CD4-positive, alpha-beta memory T cell (primary cell): ENCODE data around the gene LRRC30. TPM values are rescaled to one million over a fixed set of nuclear protein-coding genes. Genes with fewer than 3 reads are reported as not detected.

Source experiments
- CTCF ChIA-PET: fragments of 350-600 bp; sonication (Branson Sonifier 250); formaldehyde crosslinking; loops from one replicate; lab custom pipeline; 2021; ENCODE audit warnings: inconsistent platforms; ENCODE audit not compliant: partially characterized antibody; lab: Charles Lee
- POLR2A ChIA-PET: fragments of 350-600 bp; sonication (Branson Sonifier 250); formaldehyde crosslinking; loops from one replicate; lab custom pipeline; 2021; ENCODE audit not compliant: partially characterized antibody; lab: Charles Lee
- DNase-seq, 5 donors: peaks; one replicate each; pipeline versions ENCODE4 v3.0.0 to v3.0.0-alpha.2; 2020 to 2022; ENCODE audit warnings: mixed read lengths in 1 of 5
- H3K27ac ChIP-seq: one replicate; pipeline ENCODE4 v1.7.0; 2013; ENCODE audit warnings: low read depth, low read length
- H3K27me3 ChIP-seq: 2 replicates; pipeline ENCODE4 v1.7.0; 2013; ENCODE audit warnings: mild to moderate bottlenecking, low read length, moderate library complexity; ENCODE audit not compliant: insufficient read depth
- H3K36me3 ChIP-seq: 2 replicates; pipeline ENCODE4 v1.7.0; 2013; ENCODE audit warnings: mild to moderate bottlenecking, low read length, moderate library complexity; ENCODE audit not compliant: insufficient read depth
- H3K4me1 ChIP-seq: 2 replicates; pipeline ENCODE4 v1.7.0; 2013; ENCODE audit warnings: mild to moderate bottlenecking, low read length, moderate library complexity; ENCODE audit not compliant: insufficient read depth
- H3K4me3 ChIP-seq, 2 donors: one replicate each; pipeline ENCODE4 v1.7.0; 2013; ENCODE audit warnings: low read length in 2 of 2, mild to moderate bottlenecking in 1 of 2
- H3K9me3 ChIP-seq, 2 donors: one replicate each; pipeline ENCODE4 v1.7.0; 2013; ENCODE audit warnings: low read length in 2 of 2, control low read depth in 1 of 2; ENCODE audit not compliant: control insufficient read depth in 1 of 2
- H3K27ac Mint-ChIP-seq, 7 donors: one replicate each; pipeline ENCODE4 v1.8.0; 2020 to 2021; ENCODE audit warnings: mixed read lengths in 7 of 7, mild to moderate bottlenecking in 6 of 7, inconsistent platforms in 3 of 7, moderate library complexity in 3 of 7
- H3K27me3 Mint-ChIP-seq, 2 donors: one replicate each; pipeline ENCODE4 v1.8.0; 2020 to 2021; ENCODE audit warnings: mixed read lengths in 2 of 2
- H3K36me3 Mint-ChIP-seq, 2 donors: one replicate each; pipeline ENCODE4 v1.8.0; 2020 to 2021; ENCODE audit warnings: mixed read lengths in 2 of 2, inconsistent platforms in 1 of 2, mild to moderate bottlenecking in 1 of 2
- H3K4me1 Mint-ChIP-seq, 4 donors: one replicate each; pipeline ENCODE4 v1.8.0; 2020 to 2021; ENCODE audit warnings: mixed read lengths in 4 of 4, mild to moderate bottlenecking in 1 of 4
- H3K4me3 Mint-ChIP-seq, 8 donors: one replicate each; pipeline ENCODE4 v1.8.0; 2020 to 2021; ENCODE audit warnings: mixed read lengths in 8 of 8, mild to moderate bottlenecking in 7 of 8, moderate library complexity in 6 of 8, inconsistent platforms in 3 of 8
- H3K9me3 Mint-ChIP-seq, 8 donors: one replicate each; pipeline ENCODE4 v1.8.0; 2020 to 2021; ENCODE audit warnings: mixed read lengths in 8 of 8, mild to moderate bottlenecking in 5 of 8, inconsistent platforms in 3 of 8, moderate library complexity in 1 of 8
- intact Hi-C: fragments of 100-400 bp; cut with micrococcal nuclease; formaldehyde crosslinking; loops from one replicate; pipeline ENCODE4 v1.15.1; 2023
- polyA plus RNA-seq, 2 donors: library from polyadenylated mRNA; unstranded; fragments of 300-500 nt; fragmentation: Illumina TruSeq; gene quantifications; one replicate each; pipeline ENCODE4 v1.2.3, GENCODE V29; 2021
- total RNA-seq, 2 experiments: library from RNA; stranded (reverse); gene quantifications; one replicate each; pipeline ENCODE4 v1.2.3, GENCODE V29; 2021

The LRRC30 gene
- total and polyA plus RNA-seq, 4 experiments from 2014 or later = not detected

DNA sequence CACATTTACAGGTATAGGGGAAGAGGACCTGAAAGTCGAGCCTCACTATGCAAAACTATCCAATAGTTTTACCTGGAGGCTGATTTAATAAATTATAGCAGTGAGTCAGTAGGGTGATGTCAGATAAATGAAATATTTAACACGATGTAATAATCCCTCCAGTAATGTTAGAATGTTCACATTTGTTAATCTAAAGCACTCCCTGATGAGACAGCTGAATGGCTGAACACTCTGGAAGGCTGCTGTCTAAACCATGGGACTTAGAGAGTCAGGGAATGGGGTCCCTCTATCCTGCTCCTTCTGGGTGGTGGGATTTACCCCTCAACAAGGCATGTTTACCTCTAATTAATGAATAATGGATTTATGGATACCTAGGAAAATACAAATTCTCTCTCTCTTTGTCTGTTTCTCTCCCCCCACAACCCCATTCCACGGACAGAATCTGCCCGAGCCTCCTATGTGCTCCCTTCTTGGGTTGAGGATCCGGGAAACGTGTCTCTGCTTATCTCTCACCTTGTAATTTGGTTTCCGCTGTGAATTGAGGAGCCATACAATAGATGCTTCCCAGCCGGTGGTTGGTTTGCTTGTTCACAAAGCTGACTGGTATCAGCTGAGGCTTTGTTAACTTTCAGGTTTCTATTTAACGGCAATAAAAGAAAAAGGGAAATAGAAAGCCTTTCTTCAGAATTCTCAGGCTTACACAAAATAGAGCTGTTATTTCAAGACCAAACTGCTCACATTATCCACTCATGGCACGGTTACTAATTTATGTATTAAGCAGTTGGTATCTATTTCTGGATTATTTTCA lies 25.9 kb downstream of the LRRC30 start:
- no peak for DNase-seq
- Mint-ChIP-seq H3K4me1 (no peaks in the 10 kb centered on the region), H3K27me3 (no peaks in the 10 kb centered on the region), H3K9me3 (peaks cover 0 to 2% (median under 1%) of the 10 kb centered on the region in 8 donors), H3K36me3 (no peaks in the 10 kb centered on the region), H3K27ac (no peak overlapping the region), H3K4me3 (no peak overlapping the region)
- no peaks in the 10 kb centered on the region for H3K9me3 ChIP-seq
- no peaks in the 10 kb centered on the region for H3K27me3 ChIP-seq
- H3K4me3 ChIP-seq = no peak overlapping the region
- ChIA-PET POLR2A (no interaction called here), CTCF (no interaction called here)
- no peaks in the 10 kb centered on the region for H3K36me3 ChIP-seq
- H3K4me1 ChIP-seq = no peaks in the 10 kb centered on the region
- no peak overlapping the region for H3K27ac ChIP-seq
- intact Hi-C loops = no loop called here

GRCh38 chr18:7257426-7257740 lies 26.5 kb downstream of the LRRC30 start:
- no peaks in the 10 kb centered on the region for H3K27me3 Mint-ChIP-seq
- H3K4me1 Mint-ChIP-seq = no peaks in the 10 kb centered on the region
- no peak overlapping the region for H3K4me3 Mint-ChIP-seq
- H3K9me3 Mint-ChIP-seq = peaks cover 0 to 3% (median 0%) of the 10 kb centered on the region in 8 donors
- ChIA-PET CTCF (no interaction called here), POLR2A (no interaction called here)
- H3K9me3 ChIP-seq = no peaks in the 10 kb centered on the region
- no peaks in the 10 kb centered on the region for H3K36me3 ChIP-seq
- no peak overlapping the region for H3K27ac ChIP-seq
- no peak for DNase-seq
- intact Hi-C loops = no loop called here
- H3K36me3 Mint-ChIP-seq = no peaks in the 10 kb centered on the region
- no peak overlapping the region for H3K27ac Mint-ChIP-seq
- H3K4me1 ChIP-seq = no peaks in the 10 kb centered on the region
- H3K27me3 ChIP-seq = no peaks in the 10 kb centered on the region
- H3K4me3 ChIP-seq = no peak overlapping the region

DNA sequence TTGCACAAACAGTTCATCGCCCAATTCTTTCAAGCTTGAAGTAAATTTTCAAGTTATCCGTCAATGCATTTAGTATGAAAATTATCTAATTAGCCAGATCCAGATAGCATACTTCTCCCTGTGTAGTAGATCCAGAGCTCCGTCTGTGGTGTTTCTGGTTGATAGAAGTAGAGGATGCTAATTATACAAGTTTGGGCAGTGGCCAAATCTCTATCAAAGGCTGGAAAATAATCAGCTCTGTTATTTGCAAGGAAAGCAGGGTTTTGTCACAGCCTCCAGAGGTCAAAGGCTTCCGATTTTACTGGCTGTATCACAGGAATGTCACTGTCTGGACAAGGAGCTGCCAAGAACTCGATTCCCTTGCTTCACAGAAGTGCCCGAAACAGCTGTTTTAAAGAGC lies 28.6 kb downstream of the LRRC30 start:
- Mint-ChIP-seq H3K4me3 (no peak overlapping the region), H3K4me1 (no peaks in the 10 kb centered on the region), H3K27ac (no peak overlapping the region), H3K27me3 (no peaks in the 10 kb centered on the region), H3K36me3 (no peaks in the 10 kb centered on the region), H3K9me3 (peaks cover 0 to 5% (median 2%) of the 10 kb centered on the region in 8 donors)
- CTCF ChIA-PET = no interaction called here
- Histone ChIP-seq H3K27me3 (no peaks in the 10 kb centered on the region), H3K9me3 (no peaks in the 10 kb centered on the region), H3K4me1 (no peaks in the 10 kb centered on the region), H3K36me3 (no peaks in the 10 kb centered on the region), H3K4me3 (no peak overlapping the region), H3K27ac (no peak overlapping the region)
- POLR2A ChIA-PET = no interaction called here
- no peak for DNase-seq
- intact Hi-C loops = no loop called here

GRCh38 chr18:7261199-7261598 lies 30.3 kb downstream of the LRRC30 start:
- H3K27me3 ChIP-seq = no peaks in the 10 kb centered on the region
- POLR2A ChIA-PET = no interaction called here
- H3K4me1 ChIP-seq = no peaks in the 10 kb centered on the region
- H3K27me3 Mint-ChIP-seq = no peaks in the 10 kb centered on the region
- CTCF ChIA-PET = no interaction called here
- H3K27ac Mint-ChIP-seq = no peak overlapping the region
- H3K9me3 ChIP-seq = no peaks in the 10 kb centered on the region
- intact Hi-C loops = no loop called here
- H3K27ac ChIP-seq = no peak overlapping the region
- H3K4me3 Mint-ChIP-seq = no peak overlapping the region
- no peaks in the 10 kb centered on the region for H3K4me1 Mint-ChIP-seq
- H3K4me3 ChIP-seq = no peak overlapping the region
- H3K36me3 ChIP-seq = no peaks in the 10 kb centered on the region
- no peaks in the 10 kb centered on the region for H3K36me3 Mint-ChIP-seq
- peaks cover 0 to 5% (median 3%) of the 10 kb centered on the region in 8 donors for H3K9me3 Mint-ChIP-seq
- no peak for DNase-seq

DNA sequence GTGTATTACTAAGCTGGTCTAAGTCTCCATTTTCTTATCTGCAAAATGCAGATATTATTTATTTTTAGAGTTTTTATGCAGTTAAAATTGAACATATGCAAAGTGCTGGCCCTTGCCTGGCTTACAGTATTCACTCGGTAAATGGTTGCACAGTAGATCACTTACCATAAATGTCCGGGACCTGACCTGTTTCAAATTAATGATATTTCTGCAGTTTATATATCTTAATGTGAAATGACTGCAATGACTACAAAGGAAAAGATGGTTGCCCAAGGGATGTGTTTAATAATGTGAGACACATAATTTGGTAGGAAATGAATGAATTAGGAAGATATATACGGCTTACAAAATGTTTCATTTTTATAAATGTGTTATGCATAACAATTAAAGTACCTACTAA lies 37.1 kb downstream of the LRRC30 start:
- Histone ChIP-seq H3K36me3 (no peaks in the 10 kb centered on the region), H3K4me3 (no peak overlapping the region), H3K9me3 (no peaks in the 10 kb centered on the region), H3K27me3 (no peaks in the 10 kb centered on the region), H3K4me1 (no peaks in the 10 kb centered on the region), H3K27ac (no peak overlapping the region)
- Mint-ChIP-seq H3K9me3 (peaks cover 0 to 7% (median 3%) of the 10 kb centered on the region in 8 donors), H3K4me1 (no peaks in the 10 kb centered on the region), H3K27me3 (no peaks in the 10 kb centered on the region), H3K4me3 (no peak overlapping the region), H3K27ac (no peak overlapping the region), H3K36me3 (no peaks in the 10 kb centered on the region)
- ChIA-PET CTCF (no interaction called here), POLR2A (no interaction called here)
- no peak for DNase-seq
- intact Hi-C loops = no loop called here

GRCh38 chr18:7269942-7270341 lies 39.1 kb downstream of the LRRC30 start:
- Histone ChIP-seq H3K27ac (no peak overlapping the region), H3K4me3 (no peak overlapping the region), H3K4me1 (no peaks in the 10 kb centered on the region), H3K36me3 (no peaks in the 10 kb centered on the region), H3K9me3 (no peaks in the 10 kb centered on the region), H3K27me3 (no peaks in the 10 kb centered on the region)
- Mint-ChIP-seq H3K4me3 (no peak overlapping the region), H3K27me3 (no peaks in the 10 kb centered on the region), H3K36me3 (no peaks in the 10 kb centered on the region), H3K27ac (no peak overlapping the region), H3K4me1 (no peaks in the 10 kb centered on the region), H3K9me3 (peaks cover 0 to 15% (median 2%) of the 10 kb centered on the region in 8 donors)
- intact Hi-C loops = no loop called here
- POLR2A ChIA-PET = no interaction called here
- CTCF ChIA-PET = no interaction called here
- DNase-seq = no peak

DNA sequence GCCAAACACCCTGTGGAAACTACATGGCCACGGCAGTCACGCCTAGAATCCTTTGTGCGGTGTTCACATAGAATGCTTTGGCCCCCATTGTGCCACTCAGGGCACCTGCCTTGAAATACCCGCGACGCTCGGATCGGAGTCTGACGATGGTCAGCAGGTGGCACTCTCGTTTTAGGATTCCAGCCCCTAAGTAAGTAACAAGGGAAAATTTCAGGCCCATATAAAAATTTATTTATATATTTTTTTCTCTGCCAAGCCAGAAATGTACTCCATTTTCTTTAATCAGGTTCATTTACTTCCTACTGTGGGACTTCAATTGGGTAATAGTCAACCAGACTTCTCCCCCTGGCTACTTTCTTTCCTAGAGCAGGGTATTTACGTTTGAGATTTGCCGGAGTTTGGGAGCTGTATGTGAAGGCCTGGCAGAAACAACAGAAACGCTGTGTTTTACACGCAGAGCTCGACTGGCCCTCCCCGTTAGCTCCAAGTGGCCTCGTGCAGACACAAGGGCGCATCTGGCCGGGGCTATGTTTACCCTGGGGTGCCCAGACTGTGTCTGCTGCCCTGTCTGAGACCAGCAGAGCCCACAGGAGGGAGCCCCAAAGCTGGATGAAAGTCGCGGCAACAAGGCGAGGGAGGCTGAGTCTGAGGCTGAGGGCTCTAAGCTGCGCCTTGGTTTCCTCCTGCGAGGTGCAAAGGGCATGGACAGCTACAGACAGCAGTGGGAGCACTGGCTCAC lies 41.6 kb downstream of the LRRC30 start:
- ChIA-PET POLR2A (no interaction called here), CTCF (no interaction called here)
- no peaks in the 10 kb centered on the region for H3K4me1 Mint-ChIP-seq
- no peaks in the 10 kb centered on the region for H3K4me1 ChIP-seq
- H3K36me3 ChIP-seq = no peaks in the 10 kb centered on the region
- no peak overlapping the region for H3K4me3 Mint-ChIP-seq
- H3K4me3 ChIP-seq = no peak overlapping the region
- H3K36me3 Mint-ChIP-seq = no peaks in the 10 kb centered on the region
- peaks cover 0 to 15% (median 1%) of the 10 kb centered on the region in 8 donors for H3K9me3 Mint-ChIP-seq
- H3K27ac ChIP-seq = no peak overlapping the region
- intact Hi-C loops = no loop called here
- no peaks in the 10 kb centered on the region for H3K27me3 Mint-ChIP-seq
- H3K9me3 ChIP-seq = no peaks in the 10 kb centered on the region
- DNase-seq = no peak
- no peaks in the 10 kb centered on the region for H3K27me3 ChIP-seq
- H3K27ac Mint-ChIP-seq = no peak overlapping the region
